NT2/D1 (cell line): ENCODE measurements around the gene ELL3.

Source experiments
- SUZ12 ChIP-seq: IDR thresholded peaks from 2 replicates; pipeline ENCODE4 v1.6.1; 2011; ENCODE audit not compliant: insufficient read length, insufficient read depth; ENCODE audit errors: extremely low read depth
- YY1 ChIP-seq: IDR thresholded peaks from 2 replicates; pipeline ENCODE4 v1.6.1; 2011; ENCODE audit not compliant: insufficient read length, insufficient read depth
- ZNF274 ChIP-seq: IDR thresholded peaks from 2 replicates; pipeline ENCODE4 v1.6.1; 2011; ENCODE audit warnings: mild to moderate bottlenecking, low read depth, low read length

DNA sequence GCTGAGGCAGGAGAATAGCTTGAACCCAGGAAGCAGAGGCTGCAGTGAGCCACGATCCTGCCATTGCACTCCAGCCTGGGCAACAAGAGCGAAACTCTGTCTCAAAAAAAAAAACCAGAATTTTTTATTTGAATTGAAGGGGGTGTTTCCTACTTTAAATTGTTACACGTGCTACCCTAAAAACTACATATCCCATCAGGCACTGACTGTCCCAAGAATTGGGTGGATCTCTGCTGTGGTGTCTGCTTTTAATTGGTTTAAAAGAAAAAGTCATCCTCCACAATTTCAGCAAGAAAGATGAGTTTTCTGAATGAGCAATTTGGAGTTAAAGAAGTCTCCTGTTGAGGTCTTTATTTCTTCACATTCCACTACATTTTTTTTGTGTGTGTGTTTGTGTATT lies 28.4 kb downstream of the ELL3 start:
- no peak for TF ChIP-seq ZNF274
- no peak for TF ChIP-seq YY1
- TF ChIP-seq SUZ12, result no peak
